Stimulated activated CD4-positive, alpha-beta T cell treated with anti-CD3 and anti-CD28 coated beads, Interleukin-2, amount 100 ng/mL, for 4 hours (primary cell): ENCODE data around the gene ZNF691.
"Not testable (repeated sequence)": the region's sequence is repeated elsewhere in the genome, so short reads cannot be mapped to it uniquely, and the experiment has no call there.

Source experiments
- DNase-seq: peaks from one replicate; pipeline ENCODE4 v3.0.0-alpha.2; 2020; ENCODE audit warnings: low read depth

The ZNF691 gene

DNA sequence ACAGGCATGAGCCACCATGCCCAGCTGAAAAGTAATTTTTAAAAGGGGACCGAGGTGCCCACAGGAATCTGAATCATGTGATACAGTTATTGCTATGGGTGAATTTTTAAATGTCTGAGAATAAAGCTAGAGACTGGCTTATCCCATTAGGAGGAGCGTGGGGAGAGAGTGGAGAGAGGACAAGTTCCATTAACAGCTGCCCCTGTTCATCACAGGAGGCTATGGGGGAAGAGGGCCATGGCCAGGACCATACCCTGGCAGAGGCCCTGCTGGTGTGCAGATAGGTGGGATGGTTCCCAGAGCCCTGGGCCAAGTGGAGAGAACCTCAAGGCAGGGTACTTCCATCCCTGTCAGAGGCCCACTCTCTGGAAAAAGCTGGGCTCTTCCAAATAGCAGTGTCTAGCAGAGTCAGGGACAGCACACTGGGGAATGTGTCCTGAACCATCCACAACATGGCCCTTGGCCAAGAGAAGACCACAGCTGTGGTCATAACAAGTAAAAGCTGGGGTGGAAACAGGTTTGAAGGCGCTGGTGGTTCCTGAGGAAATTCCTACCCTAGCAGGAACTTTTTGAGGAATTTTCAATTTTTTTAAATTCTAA, 13.7 kb upstream of the ZNF691 start:
- no peak for DNase-seq

DNA sequence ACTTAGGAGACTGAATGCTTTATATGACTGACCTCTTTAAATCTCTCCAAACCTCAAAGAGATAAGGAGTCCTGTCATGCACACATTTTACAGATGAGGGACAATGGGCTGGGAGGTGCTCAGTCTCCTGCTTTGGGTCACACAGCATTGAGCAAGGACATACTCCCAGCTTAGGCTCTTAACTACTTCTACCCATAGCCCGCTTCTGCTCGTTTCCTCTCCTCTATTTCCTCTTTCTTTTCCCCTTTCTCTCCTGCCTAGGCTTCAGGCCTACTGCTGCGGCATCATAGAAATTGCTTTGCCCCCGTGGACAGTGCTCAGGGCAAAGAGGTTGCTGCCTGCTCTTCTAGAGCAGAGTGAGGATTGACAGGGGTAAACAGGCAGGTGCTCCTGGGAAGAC, 12.4 kb upstream of the ZNF691 start:
- no peak for DNase-seq

DNA sequence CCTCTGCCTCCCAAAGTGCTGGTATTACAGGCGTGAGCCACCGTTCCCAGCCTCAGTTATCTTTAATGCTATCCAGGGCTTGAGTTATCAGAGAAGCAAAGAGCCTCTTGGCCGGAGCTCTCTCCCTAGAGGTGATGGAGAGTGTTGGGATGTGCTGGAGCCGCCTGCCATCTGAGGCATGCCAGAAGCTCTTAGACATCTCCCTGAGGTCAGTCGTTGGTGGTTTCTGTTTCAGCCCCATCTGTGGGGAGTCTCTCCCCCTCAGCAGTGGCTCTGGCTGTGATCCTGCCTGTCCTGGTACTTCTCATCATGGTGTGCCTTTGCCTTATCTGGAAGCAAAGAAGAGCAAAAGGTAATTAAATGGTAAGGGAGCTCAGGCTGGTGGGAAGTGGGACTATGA, 11.6 kb upstream of the ZNF691 start:
- DNase-seq: no peak

DNA sequence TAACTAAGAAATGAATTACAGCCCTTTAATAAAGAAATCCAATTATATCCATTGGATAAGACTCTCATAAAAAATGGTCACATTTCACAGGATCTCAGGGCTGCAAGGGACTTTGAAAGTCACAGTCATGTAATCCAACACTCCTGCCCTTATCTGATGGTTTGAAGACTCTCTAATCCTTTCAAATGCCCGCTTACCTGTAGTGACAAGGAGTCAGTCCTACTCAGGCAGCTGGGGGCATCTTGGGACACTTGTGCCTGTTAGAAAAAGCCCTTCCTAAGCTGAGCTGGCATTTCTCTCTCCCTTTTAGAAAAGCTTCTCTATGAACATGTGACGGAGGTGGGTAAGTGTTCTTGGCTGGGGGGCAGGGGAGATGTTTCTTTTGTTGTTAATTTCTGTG, 11.0 kb upstream of the ZNF691 start:
- DNase-seq: no peak

DNA sequence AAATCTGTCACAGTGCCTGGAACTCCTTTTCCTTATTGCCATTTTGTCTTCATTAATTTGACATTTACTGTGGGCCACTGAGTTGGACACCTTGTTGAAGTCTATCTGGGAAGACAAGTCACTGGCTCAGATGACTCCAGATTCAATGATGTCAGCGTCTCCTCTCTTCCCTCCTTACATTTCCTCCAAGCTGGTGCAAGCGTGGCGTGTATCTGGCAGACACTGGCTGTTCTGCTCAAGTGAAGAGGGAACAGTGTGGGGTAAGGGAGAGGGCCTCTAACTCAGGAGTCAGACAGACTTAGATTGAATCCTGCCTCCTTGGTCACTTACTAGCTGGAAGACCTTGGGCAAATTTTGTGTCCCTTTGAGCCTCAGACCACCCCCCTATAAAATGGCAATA, 8.7 kb upstream of the ZNF691 start:
- no peak for DNase-seq

DNA sequence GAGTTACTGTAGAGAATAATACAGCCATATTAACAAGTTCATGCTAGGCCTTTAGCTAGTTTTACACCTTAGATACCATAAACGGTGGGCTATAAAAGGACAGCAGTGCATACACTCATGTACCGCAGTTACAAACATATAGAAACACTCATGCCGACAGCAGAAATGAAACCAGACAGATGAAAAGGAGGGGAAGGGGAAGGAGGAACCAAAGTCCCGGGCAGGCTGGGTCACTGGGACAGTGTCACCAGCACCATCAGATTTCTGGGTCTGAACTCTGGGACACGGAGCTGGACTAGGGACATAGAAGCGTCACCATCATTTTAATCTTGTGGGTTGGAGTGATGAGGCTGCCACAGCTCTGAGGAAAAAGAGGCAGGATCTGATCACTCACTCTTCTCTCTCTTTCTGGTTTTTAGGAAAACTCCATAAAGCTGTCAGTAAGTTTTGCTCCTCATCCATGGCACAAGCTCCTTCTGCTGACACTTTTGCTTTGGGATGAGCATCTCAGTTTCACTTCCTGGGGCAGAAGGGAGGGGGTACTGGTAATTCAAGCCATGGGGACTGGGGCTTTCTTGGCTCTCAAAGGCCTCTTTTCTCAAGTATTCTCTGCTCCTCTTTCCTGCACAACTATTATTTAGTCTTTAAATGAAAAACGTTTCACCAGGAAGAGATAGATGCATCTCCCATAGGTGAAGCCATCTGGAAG, 7.8 kb upstream of the ZNF691 start:
- no peak for DNase-seq

DNA sequence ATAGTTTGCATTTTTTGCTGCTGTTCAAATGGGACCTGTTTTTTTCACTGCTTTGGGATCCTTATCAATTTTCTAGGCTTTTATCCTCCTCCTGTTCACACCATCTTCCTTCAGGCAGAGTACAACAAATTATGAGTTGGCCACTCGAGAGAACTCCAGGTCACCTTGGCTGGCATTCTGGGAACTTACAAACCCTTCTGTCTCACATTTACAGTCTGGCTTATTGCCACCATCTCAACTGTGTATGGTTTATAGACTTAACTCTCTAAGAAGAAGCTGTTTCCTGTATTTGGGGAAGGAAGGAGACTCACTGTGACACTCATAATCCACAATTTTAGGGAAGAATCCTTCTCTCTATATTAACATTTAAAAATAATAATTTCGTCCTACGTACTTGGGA, 5.4 kb upstream of the ZNF691 start:
- DNase-seq: no peak

DNA sequence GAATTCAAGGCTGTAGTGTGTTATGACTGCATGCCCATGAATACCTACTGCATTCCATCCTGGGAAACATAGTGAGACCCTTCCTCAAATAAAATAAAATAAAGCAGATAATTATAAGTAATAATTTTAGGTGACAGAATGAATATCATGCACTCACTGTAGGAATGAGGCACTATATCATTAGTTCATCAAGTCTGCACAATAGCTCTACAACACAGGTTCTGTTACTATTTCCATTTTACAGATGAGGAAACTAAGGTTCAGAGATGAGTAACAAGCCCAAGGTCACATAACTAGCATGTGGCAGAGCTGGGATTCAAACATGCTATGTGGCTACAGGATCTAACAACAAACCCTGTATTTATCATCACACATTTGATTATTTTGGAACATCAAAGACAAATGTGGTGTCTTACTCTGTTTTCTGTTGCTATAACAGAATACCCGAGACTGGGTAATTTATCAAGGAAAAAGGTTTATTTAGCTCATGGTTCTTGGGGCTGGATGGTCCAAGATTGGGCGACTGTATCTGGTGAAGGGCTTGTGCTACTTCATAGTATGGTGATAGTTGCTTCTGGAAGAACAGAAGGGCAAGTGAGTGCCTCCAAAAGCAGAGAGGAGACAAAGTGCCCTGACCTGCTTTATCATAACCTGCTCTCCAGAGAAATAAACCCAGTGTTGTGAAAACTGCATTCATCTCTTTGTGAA, 4.8 kb upstream of the ZNF691 start:
- no peak for DNase-seq

DNA sequence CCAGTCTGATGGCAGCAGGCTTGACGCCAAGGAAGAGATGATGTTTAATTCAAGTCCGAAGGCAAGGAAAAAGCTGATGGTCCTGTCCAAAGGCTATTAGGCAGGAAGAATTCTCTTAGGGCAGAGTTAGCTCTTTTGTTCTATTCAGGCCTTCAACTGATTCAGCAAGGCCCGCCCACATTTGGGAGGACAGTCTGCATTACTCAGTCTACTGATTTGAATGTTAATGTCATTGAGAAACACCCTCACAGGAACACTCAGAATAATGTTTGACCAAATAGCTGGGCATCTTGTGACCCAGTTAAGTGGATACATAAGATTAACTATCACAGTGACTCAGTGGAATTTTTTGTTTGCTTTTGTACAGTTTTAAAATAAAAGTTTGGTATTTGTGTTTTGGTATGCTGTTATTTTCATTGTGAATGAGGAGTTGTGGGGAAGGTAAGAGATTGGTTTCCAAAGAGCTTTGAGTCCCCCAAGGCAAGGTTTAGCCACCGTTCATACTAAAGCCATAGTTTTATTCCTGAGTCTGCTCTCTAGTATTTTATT, 1.7 kb upstream of the ZNF691 start:
- no peak for DNase-seq

DNA sequence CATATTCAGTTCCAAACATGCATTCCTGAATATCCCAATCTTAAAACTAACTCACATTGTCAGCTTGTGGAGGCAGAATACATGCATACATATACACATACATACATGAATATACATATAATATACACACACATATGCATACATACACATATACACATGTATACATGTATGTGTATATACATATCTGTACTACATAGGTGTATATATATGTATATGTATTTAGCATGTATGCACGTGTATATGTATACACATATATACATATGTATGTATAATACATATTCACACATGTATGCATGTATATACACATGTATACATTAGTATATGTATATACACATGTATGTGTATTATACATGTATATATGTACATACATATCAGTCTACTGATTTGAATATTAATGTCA, 1.2 kb upstream of the ZNF691 start:
- no peak for DNase-seq

DNA sequence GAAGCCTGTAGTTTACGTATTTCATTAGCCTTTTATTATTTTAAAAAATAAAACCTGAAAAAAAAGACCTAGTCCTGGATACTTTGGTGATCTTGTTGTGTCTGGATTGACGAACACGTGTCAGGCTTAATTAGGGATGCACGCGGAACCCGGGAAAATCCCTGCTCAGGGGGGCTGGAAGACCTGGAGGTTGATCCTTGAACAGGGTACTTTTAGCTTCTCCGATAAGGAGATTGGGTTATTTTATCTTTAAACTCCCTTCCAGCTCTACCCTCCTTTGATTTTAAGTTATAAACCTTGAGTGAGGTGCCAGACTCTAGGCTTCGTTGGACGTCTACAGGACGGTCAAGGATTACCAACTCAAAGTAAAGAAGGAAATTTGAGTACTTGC, 552 bp upstream of the ZNF691 start:
- DNase-seq: no peak

DNA sequence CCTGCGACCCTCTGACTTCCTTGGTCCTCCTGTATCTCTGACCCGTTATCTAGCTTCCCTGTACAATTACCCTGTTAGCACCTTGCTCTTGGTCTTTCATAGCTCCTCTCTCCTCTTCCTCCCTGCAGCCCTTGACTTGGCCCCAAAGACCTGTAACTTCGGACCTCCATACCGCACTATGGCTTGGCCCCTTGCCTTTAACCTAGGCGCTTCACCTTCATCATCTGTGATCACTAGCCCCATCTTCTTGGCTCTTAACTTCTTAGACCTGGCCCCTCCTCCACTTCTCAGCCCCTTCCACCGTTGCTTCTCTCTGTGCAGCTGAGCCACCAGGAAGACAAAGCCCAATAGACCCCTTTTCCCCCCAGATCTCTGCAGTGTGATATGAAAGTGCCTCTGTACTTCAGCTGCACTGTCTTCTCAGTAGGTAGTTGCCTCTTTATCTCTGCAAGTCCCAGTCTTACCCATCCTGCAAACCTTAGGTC, 740 bp downstream of the ZNF691 start:
- no peak for DNase-seq

DNA sequence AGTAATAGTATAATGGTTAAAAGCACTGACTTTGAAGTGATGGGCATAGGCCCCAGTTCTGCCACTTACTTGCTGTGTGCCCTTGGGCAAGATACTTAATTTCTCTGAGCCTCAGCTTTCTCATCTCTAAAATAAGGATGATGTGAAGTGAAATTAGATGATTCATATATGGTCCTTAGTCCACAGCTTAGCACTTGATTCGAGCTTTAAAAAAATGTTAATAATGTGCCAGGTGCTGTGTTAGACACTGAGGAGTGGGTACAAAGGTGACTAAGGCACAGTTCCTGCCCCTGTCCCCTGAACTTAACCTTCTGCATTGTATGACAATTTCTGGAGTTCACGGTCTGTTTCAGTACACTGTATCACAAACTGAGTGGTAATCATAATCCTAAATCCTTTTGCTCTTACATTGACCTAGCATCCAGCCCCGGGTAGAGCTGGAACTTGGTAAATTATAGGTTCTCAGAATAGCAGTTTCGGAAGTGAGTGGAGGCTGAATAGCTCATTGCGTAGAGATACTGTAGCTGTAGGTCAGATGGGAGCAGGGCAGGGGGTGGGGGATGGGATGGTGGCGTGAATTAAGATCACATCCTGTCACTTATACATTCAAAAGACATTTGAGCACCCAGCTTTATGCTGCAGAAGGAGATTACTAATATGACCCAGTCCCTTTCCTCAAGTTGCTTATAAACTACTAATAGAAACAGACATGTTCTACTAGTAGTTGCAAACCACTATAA, 1.5 kb downstream of the ZNF691 start:
- no peak for DNase-seq

DNA sequence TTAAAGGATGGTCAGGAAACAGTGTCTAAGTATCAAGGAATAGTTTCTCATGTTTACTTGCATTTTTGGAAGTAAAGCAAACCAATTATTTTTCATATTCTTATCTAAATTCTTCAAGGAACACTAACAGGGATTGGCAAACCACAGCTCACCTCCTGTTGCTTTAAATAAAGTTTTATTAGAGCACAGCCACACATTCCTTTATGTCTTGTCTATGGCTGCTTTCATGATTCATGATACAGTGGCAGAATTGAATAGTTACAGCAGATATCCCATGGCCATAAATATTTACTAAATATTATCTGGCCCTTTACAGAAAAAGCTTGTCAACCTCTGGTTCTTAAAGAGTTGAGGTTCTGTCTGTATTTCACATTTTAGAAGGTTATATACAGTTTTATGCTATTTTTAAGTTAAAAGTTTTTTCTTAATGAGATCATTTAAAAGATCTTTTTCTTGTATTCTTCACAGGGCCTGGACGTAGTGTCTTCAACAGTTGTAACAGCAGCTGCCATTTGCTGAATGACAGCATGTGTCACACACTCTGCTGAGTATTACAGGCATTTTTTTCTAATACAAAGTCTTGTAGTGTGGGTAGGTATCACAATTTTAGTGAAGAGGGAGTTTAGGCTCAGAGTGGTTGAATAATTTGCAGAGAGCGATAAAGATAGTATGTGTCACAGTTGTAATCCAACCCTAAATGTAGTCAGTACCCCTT, 2.6 kb downstream of the ZNF691 start:
- DNase-seq: no peak

DNA sequence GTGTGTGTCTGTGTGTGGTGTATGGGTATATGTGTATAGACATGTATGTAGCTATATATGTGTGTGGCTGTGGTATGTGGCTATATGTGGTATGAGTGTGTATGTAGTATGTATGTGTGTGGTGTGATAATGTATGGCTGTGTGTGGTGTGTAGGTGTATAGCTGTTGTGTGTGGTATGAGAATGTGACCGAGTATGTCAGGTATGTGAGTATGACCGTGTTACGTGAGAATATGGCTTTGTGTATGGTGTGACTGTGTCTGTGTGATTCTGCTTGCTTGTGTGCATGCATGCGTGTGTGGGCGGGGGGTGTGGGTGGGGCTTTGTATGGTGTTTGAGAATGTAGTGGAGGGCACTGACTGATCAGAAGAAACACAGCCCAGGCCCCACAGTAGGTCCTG, 3.5 kb downstream of the ZNF691 start:
- DNase-seq: no peak

DNA sequence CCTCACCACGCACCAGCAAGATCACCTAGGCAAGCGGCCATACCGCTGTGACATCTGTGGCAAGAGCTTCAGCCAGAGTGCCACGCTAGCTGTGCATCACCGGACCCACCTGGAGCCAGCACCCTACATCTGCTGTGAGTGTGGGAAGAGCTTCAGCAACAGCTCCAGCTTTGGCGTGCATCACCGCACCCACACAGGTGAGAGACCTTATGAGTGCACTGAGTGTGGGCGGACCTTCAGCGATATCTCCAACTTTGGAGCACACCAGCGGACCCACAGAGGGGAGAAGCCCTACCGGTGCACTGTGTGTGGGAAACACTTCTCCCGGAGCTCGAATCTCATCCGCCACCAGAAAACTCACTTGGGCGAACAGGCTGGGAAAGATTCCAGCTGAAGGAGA, 5.0 kb downstream of the ZNF691 start:
- DNase-seq: no peak

DNA sequence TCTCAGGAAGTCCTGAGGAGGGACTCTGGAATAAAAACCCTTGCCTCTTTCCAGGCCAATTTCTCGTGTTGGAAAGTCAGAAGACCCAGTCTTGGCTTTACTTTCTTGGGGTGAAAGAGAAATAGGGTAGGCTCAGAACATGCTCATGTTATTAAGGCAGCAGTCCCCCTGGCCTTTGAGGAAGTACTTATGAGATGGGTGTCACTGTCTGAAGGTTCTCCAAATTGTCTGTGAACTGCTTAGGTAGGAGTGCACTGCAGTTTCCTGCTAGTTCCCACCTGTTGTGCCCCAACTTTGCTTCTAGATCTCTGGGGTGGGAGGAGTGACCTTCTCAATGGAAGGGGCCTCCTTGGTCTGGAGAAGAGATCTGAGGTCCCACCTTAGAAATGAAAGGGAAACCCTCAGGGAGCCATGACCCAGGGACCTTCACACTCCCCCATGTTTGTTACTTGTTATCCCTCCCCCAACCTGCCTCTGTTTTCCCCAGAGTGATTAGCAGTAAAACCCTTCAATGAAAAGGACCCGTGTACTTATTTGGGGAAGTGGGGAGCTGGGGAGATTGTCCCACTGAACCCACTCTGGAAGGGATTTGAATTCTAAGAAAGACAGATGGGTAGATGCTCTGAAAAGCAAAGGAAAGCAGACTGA, 5.7 kb downstream of the ZNF691 start:
- no peak for DNase-seq

DNA sequence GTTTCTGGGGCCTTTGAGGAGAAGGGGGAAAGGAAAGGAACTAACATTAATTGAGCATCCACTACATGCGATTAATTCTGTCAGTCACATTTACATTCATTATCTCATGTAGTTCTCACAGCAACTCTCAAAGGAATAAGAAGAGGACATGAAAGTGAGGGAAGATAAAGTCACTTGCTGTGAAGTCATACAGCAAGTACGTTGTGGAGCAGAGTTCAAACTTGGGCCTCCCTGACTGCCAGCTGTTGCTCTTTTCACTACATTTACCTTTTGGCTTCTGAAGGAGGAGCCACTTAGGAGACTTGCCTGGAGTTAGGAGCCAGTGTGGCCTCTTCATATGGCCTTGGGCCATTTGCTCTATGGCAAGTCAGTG, 6.2 kb downstream of the ZNF691 start:
- DNase-seq: no peak

DNA sequence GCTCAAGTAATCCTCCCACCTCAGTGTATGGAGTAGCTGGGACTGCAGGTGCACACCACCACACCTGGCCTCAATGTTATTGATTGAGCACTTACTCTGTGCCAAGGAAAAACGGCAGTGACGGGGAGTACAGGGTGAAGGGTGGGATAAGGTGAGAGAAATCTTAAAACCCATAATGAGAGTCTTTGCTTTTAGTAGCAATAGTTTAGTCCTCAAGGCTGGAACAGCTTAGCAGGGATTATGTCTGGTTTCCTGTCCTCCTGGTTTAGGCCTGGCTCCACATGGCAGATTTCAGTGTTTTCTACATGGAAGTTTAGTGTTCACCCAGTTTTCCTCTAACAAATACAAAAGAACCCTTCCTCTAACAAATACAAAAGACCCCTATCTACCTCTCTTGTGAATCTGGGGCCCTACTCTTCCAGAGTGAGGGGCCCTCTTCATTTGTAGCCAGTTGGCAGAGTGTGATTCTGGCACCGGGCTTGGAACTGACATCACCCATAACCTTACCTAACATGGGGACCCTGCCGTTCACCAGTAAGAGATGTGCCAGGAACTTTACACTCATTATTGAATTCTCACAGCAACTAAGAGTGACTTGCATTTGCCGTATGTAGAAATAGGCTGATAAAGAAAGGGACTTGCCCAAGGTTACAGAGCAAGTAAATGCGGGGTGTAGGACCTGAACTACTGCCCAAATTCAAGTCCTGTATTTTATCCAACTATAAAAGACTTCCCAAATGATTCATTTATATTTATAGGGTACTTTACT, 6.9 kb downstream of the ZNF691 start:
- DNase-seq: no peak

DNA sequence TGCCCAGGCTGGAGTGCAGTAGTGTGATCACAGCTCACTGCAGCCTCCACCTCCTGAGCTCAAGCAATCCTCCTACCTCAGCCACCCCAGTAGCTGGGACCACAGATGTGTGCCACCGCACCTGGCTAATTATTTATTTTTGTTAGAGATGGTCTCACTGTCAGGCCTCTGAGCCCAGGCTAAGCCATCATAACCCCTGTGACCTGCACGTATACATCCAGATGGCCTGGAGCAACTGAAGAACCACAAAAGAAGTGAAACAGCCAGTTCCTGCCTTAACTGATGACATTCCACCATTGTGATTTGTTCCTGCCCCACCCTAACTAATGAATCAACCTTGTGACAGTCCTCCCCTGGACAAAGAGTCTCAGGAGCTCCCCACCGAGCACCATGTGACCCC, 10.1 kb downstream of the ZNF691 start:
- not testable (repeated sequence) for DNase-seq

DNA sequence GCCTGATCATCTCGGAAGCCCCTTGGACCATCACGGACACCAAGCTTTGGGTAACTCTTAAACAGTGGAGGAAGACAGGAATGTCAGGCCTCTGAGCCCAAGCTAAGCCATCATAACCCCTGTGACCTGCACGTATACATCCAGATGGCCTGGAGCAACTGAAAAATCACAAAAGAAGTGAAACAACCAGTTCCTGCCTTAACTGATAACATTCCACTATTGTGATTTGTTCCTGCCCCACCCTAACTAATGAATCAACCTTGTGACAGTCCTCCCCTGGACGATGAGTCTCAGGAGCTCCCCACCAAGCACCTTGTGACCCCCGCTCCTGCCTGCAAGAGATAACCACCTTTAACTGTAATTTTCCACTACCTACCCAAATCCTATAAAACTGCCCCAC, 13.0 kb downstream of the ZNF691 start:
- DNase-seq: not testable (repeated sequence)
